Measurements from ENCODE around the gene GOLIM4.

DNA sequence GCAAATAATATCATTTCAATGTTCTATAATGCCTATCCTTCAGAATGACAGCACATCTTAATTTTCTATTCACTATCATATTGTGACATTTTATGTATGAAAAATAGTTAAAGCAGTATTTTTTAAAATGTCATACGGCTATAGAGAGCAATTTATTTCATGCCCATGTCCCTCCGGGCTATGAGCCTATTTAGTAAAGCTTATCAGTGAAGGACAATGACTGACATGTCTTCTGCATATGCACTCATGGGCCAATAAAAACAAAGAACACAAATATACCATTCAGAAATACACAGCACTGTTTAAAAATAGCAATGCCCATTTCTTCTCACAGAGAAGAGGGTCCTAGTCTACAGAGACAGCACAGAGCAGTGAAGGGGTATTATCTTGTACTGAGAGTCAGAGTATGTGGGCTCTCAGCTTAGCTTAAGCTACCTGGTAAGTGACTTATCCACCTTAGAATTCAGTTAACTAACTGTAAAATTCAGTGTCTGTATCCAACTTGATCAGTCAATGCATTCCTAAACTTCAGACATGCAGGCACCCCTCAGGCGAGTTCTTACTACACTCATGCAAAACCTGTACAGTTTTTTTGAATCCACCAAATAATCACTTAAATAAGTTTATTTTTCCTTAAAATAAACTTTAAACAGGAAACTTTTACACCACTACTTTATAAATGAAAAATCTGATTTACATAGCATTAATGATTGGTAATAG, 9.0 kb downstream of the GOLIM4 start:
- TF ChIP-seq ZC3H10 (CRISPR knock-in tag; IDR thresholded peaks at IDR 0.05): no peak
- TF ChIP-seq, protein P1, sequence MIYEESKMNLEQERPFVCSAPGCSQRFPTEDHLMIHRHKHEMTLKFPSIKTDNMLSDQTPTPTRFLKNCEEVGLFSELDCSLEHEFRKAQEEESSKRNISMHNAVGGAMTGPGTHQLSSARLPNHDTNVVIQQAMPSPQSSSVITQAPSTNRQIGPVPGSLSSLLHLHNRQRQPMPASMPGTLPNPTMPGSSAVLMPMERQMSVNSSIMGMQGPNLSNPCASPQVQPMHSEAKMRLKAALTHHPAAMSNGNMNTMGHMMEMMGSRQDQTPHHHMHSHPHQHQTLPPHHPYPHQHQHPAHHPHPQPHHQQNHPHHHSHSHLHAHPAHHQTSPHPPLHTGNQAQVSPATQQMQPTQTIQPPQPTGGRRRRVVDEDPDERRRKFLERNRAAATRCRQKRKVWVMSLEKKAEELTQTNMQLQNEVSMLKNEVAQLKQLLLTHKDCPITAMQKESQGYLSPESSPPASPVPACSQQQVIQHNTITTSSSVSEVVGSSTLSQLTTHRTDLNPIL (CRISPR knock-in tag; IDR thresholded peaks at IDR 0.05; ENCODE audit: low read depth): no peak
- TF ChIP-seq, protein P2, sequence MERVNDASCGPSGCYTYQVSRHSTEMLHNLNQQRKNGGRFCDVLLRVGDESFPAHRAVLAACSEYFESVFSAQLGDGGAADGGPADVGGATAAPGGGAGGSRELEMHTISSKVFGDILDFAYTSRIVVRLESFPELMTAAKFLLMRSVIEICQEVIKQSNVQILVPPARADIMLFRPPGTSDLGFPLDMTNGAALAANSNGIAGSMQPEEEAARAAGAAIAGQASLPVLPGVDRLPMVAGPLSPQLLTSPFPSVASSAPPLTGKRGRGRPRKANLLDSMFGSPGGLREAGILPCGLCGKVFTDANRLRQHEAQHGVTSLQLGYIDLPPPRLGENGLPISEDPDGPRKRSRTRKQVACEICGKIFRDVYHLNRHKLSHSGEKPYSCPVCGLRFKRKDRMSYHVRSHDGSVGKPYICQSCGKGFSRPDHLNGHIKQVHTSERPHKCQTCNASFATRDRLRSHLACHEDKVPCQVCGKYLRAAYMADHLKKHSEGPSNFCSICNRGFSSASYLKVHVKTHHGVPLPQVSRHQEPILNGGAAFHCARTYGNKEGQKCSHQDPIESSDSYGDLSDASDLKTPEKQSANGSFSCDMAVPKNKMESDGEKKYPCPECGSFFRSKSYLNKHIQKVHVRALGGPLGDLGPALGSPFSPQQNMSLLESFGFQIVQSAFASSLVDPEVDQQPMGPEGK (CRISPR knock-in tag; IDR thresholded peaks at IDR 0.05; ENCODE audit: borderline replicate concordance): no peak
- no peak for TF ChIP-seq SNAI2 (CRISPR knock-in tag; IDR thresholded peaks at IDR 0.05)
- TF ChIP-seq ZFP3 (CRISPR knock-in tag; IDR thresholded peaks at IDR 0.05): no peak
- TF ChIP-seq GLIS3 (CRISPR knock-in tag; IDR thresholded peaks at IDR 0.05): no peak
- no peak for TF ChIP-seq ESRRG (CRISPR knock-in tag; IDR thresholded peaks at IDR 0.05)
- TF ChIP-seq TCF4 (CRISPR knock-in tag; IDR thresholded peaks at IDR 0.05; ENCODE audit: borderline replicate concordance): no peak
- no peak for TF ChIP-seq ARNTL (CRISPR knock-in tag; IDR thresholded peaks at IDR 0.05; ENCODE audit: borderline replicate concordance, low read depth)
- TF ChIP-seq BACH2 (CRISPR knock-in tag; IDR thresholded peaks at IDR 0.05; ENCODE audit: borderline replicate concordance): no peak
- TF ChIP-seq RARB (CRISPR knock-in tag; IDR thresholded peaks at IDR 0.05): no peak

Measured in SK-N-SH treated with all-trans-retinoic acid at 6 μM for 48 hours (cell line).